HG03378 (cell line): ENCODE results near the gene MYO18B.
"Not testable (repeated sequence)": the region's sequence is repeated elsewhere in the genome, so short reads cannot be mapped to it uniquely, and the experiment has no call there.

Experiments used
- ATAC-seq: cut with Tn5 transposase; IDR thresholded peaks from one replicate; pipeline ENCODE4 v1.9.1; 2021; ENCODE audit warnings: mild to moderate bottlenecking, moderate library complexity; ENCODE audit not compliant: unreplicated experiment

MYO18B gene

DNA sequence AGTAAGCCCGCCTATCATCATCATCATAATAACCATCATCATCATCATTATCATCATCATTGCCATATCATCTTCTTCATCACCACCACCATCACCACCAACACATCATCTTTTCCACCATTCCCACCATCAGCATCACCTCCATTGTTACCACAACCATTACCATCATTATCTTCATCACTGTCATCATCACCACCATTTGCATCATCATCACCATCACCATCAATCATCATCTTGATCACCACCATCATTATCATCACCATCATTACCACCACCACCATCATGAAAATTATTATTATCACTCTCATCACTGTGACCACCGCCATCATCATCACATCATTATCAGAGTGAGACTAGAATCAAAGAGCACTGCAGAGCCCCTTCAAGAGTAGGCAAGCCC lies 227.9 kb downstream of the MYO18B start:
- ATAC-seq = no peak

DNA sequence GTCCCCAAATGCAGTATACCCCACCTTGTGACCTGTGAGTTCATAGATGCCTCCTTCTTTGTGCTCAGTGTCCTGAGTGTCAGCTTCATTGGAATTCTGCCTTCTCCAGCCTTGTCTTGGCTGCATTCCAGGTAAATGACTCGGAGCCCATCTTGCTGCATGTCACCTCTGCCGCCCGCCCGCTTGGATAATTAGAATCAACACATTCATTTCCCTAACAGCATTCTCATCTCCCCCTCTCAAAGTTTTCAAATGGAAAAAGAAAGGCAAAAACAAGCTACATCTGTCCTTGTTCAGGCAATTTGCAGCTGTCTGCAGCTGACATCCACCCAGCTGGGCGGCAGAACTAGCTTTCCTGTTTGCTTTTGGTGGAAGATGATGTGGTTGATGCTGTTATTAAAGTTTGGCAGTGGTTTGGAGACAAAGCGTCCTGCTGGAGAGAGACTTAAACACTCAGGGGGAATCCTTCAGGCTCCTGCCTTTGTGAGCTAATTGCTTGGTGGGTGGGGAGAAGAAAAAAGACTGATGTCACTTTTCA lies 228.5 kb downstream of the MYO18B start:
- ATAC-seq = no peak

DNA sequence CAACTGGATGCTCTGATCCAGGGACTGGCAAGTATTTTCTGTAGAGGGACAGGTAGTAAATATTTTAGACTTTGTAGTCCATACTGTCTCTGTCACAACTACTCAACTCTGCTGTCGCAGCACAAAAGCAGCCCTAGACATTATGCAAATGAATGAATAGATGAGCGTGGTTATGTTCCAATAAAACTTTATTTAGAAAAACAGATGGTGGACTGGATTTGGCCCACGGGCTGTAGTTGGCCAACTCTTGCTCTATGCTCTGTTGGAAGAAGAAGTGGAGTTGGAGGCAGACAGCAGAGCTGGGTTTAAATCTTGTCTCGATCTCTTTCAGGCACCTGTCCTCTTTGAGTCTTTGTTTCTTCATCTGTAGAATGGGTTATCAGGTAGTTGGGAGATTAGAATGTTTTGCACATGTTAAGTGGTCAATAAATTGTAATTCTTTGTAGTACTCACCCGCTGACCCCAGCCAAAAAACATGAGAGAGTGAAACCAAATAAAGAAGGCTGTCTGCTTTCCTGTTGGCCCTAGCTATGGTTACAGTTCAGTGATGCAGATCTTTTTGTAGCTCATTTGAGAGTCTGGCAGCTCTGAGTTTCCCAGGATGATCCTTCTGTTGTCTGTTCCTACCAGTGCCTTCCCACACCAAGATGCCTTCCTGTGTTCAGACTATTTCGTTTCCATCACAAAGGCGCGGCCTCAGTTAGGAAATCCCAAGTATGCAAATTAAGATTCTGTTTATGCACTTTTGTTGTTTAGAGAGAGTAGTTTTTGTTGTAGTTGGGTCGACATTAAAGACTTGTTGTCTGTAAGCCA lies 229.2 kb downstream of the MYO18B start:
- no peak for ATAC-seq

DNA sequence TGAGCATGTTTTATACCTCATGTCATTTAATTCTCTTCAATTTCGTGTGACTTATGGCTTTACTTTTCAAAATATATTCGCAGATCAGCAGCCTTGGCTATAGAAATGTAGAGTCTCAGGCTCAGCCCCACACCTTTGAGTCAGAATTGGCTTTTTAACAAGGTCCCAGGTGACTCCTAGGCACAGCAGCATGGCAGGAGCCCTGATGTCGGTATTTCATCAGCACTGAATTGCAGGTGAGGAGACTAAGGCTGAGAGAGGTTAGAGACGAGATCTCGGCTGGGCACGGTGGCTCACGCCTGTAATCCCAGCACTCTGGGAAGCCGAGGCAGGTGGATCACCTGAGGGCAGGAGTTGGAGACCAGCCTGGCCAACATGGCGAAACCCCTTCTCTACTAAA lies 230.4 kb downstream of the MYO18B start:
- ATAC-seq = no peak

DNA sequence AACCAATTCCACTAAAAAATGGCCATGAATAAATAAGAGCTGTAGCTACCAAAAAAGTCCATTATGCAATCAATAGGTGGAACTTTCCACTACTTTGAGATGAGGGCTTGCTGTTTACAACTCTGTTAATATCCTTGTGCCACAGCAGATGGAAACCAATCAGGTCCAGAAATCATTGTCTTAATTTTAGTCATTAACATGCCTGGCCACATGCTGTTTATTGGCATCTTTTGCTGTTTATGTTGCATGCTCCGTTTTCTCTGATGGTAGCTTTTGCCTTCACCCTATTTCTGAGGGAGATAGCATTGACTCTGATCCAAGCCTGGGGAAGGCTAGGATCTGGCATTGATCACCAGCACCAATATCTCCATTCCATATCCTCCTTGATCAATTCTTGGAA lies 234.4 kb downstream of the MYO18B start:
- ATAC-seq = no peak

DNA sequence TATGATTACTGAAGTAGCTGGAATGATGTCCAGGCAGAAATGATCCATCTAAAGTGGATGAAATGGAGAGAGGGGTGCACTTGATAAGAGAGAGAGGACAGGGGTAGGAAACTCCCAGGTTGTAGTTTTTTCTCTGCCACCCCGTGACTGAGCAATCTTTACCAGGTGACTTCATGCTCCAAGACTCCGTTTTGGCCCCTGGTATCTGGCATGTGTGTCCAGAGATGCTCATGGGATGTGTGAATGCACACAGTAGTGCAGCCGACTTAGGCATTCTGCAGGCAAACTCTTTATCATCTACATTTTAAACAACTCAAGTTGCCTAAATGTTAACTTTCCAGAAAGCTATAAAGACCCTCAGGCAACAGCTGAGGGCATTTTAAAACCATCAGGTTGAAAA lies 238.0 kb downstream of the MYO18B start:
- ATAC-seq = no peak

DNA sequence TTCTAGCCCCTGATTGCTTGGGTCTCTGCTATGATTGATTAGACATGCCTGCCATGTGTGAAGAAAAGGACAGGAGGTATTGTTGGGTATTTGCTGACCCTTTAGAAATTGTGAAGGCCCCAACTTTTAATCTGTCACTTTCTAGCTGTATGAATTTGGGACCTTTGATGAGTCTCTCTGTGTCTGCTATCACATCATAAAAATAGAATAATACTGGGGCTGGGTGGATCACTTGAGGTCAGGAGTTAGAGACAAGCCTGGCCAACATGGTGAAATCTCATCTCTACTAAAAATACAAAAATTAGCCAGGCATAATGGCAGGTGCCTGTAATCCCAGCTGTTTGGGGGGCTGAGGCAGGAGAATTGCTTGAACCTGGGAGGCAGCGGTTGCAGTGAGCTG lies 242.9 kb downstream of the MYO18B start:
- not testable (repeated sequence) for ATAC-seq

DNA sequence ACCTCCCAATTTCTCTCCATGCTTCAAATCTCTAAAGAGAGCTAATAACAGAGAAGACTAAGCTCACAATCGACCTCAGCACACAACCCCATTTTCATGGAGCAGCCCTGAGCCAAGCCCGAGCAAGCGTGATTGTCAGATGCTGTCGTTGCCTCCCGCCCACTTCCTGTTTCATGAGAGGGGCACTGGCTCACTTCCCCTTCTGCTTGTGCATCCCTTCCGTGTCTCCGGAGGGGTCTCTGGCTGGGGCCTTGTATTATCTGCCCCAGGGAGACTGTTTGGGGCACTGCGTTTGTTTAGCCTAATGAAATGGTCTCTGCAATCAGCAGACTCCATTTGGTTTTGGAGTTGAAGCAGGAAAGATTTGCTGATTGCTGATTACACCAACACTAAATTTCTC lies 246.0 kb downstream of the MYO18B start:
- no peak for ATAC-seq

DNA sequence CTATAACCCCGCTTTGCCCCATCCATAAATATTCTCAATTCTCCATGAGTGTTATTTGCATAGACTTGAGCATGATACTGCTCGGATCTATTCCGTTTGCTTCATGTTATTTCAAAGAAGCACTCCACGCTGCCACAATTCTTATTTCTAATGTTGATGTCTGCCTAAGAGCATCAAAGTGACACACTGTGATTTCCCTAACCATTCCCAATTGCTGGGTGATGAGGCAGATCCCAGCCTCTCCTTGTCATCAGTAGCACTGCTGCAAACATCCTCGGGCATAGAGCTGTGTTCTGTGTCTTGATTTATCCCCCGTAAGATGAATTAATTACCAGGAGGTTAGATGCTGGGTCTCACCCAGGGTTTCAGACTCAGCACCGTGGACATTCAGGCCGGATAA lies 249.0 kb downstream of the MYO18B start:
- no peak for ATAC-seq

DNA sequence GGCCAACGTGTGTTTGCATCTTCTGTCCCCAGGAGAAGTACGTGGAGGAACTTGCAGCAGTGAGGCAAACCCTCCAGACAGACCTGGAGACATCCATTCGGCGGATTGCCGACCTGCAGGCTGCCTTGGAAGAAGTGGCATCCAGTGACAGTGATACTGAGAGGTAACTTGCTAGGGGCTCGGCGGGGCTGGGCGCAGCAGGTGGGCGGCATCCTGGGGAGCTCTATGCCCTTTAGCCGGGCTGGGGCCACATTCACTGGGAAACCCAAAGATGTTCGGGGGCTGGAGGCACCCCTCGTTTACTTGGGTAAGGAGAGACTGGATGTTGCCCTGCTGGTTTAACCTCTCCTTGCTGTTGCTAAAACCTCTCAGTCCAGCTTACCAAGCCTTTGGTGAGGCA lies 250.3 kb downstream of the MYO18B start:
- ATAC-seq = no peak

DNA sequence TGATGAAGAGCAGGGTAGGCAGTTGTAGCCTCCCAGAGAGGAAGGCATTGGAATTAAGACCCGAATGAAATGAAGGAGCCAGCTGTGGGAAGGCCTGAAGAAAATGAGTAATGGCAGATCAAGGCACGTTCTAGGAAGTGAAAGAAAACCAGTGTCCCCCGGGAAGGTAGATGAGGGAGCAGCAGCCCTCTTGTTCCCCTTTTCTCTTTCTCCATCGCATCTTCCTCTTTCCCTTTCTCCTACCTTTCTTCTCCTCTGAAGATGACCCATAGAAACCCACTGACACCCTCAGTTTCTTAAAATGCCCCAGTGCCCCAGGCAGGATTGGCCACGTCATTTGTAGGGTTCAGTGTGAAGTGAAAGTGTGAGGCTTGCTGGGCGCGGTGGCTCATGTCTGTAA lies 254.7 kb downstream of the MYO18B start:
- no peak for ATAC-seq

DNA sequence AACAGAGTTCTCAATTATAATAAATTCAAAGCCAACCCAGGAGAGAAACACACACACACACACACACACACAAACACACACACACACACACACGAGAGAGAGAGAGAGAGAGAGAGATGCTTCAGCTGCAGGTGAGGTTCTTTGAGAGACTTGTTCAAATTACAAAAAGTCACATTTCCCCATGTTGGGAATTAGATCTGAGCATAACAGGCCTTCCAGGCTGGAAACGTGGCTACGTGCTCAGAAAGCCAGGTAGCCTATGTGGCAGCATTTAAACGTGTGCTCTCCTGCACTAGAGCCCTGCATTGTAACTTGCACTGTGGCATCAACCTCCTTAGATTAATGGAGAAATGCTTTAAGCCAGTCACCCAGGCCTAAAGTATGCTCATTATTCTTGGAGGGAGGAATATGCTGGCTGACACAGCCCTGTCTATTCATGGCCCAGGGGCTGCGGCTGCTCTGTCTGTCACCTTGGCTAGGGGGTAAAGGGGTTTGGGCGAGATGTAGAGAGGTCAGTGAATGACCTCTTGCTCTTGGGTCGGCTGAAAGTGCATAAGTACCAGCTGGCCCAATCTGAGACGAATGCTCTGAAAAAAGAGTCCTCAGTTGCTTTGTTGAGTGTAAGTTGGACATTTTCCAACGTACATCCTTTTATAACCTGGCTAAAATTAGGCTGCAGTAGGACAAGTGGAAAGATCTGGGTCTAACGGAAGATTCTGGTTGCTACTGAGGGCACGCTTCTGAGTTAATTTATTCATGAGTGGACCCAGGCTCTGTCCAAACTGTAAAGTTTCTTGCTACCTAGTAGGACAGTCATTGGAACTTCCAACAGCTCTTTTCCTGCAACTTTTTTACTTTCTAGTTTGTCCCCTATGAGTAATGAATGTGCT lies 256.1 kb downstream of the MYO18B start:
- ATAC-seq = no peak

DNA sequence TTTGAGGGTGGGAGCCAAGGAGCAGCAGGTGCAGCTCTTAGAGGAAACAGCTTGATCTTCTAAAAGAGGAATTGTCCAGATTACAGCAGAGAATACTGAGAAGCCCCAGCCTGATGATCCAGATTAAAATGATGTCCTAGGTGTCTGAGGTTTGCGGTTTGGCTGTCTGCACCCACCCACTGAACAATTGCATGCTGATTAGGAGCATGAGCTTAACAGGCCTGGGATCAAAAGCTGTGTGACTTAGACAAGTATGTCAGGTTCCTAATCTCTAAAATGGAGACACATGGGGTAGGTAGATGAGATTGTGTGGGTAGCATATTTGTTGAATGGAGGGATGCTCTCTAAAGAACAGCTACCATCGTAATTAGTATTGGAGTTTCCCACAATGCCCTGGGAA lies 260.5 kb downstream of the MYO18B start:
- no peak for ATAC-seq

DNA sequence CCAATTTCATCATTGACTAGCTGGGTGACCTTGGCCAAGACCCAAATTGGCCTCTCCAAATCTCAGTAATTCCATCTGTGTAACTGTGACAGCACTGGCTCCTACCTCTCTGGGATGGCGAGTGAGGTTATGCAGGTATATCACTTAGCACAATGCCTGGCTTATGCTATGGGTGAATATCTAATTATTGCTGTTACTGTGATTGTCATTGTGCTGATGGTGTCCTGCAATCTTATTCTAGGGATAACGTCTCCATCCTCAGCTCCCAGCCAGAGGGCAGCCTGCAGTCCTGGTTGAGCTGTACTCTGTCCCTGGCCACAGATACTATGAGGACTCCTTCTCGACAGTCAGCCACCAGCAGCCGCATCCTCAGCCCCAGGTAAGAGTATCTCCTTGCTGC lies 262.5 kb downstream of the MYO18B start:
- no peak for ATAC-seq

DNA sequence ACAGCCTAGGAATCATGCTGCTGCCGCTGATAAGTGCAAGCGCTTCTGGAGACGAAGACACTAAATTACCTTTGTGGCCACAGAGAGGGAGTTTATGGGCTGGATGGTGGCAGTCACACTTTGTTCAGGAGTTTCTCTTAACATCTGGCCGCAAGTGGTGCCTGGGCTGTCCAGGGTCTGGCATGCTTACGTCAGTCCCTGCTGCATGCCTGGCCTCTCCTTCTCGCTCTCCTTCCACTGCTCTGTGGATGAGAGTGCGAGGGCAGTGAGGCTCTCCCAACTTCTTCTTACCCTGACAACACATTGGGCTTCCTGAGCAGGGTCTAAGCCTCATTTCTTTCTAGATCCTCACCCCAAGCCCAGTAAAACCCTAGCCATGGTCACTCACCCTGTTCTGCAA lies 266.6 kb downstream of the MYO18B start:
- ATAC-seq = no peak

DNA sequence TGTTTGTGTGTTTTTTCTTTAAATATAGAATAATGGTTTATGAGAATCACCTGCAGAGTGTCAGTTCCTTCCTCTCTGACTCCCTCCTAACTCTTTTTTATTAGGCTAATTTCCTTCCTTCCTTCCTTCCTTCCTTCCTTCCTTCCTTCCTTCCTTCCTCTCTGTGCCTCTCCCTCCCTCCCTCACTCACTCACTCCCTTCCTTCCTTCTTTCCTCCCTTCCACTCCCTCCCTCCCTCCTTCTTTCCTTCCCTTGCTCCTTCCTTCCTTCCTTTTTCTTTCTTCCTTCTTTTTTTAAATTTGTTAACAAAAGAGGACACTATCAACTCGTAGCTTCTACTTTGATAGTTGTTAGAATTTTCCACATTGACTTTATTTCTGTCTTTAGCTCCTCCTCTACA lies 274.9 kb downstream of the MYO18B start:
- ATAC-seq = no peak

DNA sequence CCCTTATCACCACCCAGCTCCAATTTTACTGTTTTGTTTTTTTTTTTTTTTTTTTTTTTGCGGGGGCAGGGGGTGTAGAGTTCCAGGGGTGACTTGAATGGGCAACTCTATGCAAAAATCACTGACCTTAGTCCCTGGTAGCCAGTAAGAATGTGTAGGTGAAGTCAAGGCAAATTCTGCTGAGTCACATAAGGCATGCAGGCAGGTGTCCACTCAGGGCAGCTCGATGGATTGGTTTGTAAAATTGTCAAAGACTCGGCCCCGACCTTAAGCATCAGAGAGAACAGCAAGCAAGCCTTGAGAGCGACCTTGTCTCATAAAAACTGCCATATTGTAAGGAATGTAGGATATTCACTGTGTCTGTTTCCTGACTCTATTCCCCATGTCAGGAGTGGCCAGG lies 275.9 kb downstream of the MYO18B start:
- ATAC-seq = no peak

DNA sequence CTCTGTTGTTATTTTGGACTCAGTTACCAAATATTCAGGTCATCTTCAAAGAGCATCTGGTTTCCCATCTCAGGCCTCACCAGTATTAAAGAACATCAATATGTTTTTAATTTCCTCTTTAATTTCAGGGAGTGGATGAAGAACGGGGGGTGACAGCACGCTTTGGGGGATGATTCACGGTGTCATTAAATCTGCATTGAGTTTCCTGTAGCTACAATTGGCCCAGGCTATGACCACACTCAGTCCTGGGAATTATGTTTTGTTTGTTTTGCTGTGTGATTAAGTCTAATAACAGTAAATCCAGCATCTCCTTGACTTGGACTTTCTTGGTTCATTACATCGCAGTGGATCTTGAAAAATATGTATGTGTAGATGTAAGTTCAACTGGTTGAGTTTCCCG lies 277.6 kb downstream of the MYO18B start:
- no peak for ATAC-seq

DNA sequence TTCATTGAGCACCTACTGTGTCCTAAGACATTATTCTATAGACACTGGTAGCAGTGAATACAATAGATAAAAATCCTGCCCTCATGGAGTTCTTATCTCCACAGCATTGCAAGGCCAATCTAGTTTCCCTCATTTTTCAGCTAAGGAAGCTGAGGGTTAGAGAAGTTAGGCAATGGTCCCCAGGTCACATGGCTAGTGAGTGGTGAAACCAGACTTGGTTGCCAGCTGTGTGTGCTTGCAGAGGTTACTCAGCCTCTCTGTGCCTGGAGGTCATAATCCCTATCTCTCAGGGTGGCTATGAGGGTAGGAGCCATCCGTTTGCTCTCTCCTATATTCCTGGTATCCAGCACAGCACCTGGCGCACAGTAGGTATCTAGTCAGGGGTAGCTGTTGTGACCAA lies 279.5 kb downstream of the MYO18B start:
- no peak for ATAC-seq

DNA sequence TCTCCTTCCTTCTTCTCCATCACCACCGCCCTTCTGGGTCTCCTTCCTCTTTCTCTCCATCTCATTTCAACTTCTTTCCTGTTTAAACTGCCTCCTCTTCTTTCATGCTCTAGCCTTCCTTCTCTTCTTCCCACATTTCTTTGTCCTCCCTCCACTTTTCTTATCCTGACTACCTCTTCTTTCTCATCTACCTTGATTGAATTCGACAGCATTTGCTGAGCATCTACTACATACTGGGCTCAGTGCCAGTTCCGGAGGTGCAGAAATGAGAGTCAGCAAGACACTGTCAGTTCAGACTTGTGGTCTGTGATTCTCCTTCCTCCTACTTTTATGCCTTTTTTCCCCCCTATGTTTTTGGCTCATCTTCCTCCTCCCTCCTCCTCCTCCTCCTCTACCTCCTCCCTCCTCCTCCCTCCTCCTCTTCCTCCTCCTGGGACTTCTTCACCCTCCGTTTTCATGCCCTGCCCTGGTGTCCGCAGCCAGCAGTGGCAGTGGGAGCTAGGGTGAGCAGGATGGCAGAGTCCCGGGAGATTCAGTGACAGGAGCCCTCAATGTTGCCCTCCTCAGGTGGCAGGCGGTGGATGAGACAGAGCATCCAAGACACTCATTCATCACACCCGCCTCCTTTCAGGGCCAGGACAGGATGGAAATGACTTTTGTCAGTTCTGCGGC lies 281.3 kb downstream of the MYO18B start:
- no peak for ATAC-seq

DNA sequence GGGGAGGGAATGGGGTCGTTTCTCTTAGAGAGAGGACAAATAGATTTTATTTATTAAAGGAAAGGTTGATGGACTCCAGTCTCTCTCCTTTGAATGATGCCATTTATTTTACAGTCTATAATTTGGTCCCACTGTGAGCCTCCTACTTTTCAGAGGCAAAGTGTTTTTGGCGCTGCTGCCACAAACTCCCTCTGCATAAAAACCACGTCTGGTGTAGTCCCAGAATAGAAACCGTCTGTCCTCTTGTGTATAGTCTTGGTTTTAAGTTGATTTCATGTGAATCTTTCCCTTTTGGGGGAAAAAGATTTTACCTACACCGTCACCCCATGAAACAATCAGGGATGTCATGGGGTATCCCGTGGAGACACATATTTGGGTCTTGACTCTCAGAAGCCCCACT lies 283.6 kb downstream of the MYO18B start:
- ATAC-seq = no peak
